ENCODE results near the gene PTPRO. TPM values are rescaled to one million over a fixed set of nuclear protein-coding genes. Genes with fewer than 3 reads are reported as not detected.

PTPRO gene
- total RNA-seq, 1 donor from 2014 or later, result 3.0 TPM

DNA sequence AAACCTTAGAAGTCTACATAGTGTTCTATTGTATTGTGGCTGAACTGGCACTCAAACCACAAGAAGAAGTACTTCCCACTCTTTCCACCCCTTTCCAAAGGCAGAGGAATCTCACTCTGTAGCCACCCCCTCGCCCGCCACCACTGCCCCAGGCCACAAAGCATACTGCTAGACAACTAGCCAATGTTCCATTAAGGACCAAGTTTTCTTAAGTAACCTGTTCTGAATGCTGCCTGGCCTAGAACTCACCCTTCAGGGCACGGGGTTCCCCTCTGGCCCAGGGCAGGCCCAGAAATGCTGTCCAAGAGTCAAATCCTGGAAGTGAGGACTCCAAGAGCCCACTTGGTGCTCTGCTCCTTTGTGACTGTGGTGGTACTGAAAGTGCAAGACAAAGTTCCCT is 15.7 kb upstream of the PTPRO start:
- peaks cover 12% of the 10 kb centered on the region for H3K9me3 Mint-ChIP-seq (ENCODE audit: low read depth)
- TF ChIP-seq, protein P1, sequence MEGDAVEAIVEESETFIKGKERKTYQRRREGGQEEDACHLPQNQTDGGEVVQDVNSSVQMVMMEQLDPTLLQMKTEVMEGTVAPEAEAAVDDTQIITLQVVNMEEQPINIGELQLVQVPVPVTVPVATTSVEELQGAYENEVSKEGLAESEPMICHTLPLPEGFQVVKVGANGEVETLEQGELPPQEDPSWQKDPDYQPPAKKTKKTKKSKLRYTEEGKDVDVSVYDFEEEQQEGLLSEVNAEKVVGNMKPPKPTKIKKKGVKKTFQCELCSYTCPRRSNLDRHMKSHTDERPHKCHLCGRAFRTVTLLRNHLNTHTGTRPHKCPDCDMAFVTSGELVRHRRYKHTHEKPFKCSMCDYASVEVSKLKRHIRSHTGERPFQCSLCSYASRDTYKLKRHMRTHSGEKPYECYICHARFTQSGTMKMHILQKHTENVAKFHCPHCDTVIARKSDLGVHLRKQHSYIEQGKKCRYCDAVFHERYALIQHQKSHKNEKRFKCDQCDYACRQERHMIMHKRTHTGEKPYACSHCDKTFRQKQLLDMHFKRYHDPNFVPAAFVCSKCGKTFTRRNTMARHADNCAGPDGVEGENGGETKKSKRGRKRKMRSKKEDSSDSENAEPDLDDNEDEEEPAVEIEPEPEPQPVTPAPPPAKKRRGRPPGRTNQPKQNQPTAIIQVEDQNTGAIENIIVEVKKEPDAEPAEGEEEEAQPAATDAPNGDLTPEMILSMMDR (IDR thresholded peaks at IDR 0.05), result no peak
- peak; percentile 36 for DNase-seq (ENCODE audit: low spot score)
- H3K36me3 Mint-ChIP-seq (ENCODE audit: low read depth), result no peaks in the 10 kb centered on the region
- H3K4me3 Mint-ChIP-seq (ENCODE audit: unreplicated experiment), result no peak overlapping the region
- no peaks in the 10 kb centered on the region for H3K4me1 Mint-ChIP-seq (ENCODE audit: low read depth)
- H3K27me3 Mint-ChIP-seq (ENCODE audit: low read depth), result peaks cover 27% of the 10 kb centered on the region
- no peak overlapping the region for H3K27ac Mint-ChIP-seq (ENCODE audit: unreplicated experiment)

DNA sequence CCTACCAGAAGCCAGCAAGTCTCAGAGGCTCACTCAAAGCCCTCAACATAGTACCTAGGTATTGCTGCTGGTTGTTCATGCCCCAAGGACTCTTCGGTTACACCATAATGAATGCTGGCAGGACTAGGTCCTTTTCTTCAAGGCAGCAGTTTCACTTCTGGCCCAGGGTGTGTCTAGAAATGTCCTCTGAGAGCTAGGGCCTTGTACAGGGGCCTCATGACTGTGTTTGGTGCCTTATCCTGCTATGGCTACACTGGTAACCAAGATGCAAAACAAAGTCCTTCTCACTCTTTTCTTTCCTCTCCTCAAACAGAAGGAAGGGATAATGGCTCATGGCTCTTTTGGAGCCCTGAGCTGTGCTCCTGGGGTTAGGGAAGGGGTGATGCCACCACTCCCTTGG is 15.2 kb upstream of the PTPRO start:
- peaks cover 28% of the 10 kb centered on the region for H3K27me3 Mint-ChIP-seq (ENCODE audit: low read depth)
- H3K9me3 Mint-ChIP-seq (ENCODE audit: low read depth), result peaks cover 12% of the 10 kb centered on the region

DNA sequence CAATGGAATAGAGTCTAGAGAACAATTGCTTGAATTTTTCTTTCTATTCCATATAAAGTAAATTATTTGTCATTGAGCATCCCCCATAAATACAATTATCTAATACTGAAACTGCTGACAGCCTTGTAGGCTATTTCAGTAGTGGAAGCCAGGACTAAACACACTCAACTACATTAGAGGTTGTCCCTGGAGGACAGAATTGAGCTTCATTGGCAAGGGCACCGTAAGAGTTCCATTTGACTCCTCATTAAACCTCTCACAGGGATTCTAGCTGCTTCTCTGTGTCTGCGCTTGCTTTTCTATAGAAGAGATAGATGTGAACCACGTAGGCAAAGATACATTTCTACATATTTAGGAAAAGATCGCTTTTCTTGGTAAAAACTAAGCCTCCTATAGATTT is 3.5 kb upstream of the PTPRO start:
- no peak for DNase-seq (ENCODE audit: low spot score)
- TF ChIP-seq, protein P1 (IDR thresholded peaks at IDR 0.05), result no peak
- Mint-ChIP-seq H3K4me3 (ENCODE audit: unreplicated experiment) (no peak overlapping the region), H3K36me3 (ENCODE audit: low read depth) (no peaks in the 10 kb centered on the region), H3K4me1 (ENCODE audit: low read depth) (peaks cover 16% of the 10 kb centered on the region), H3K27ac (ENCODE audit: unreplicated experiment) (no peak overlapping the region), H3K9me3 (ENCODE audit: low read depth) (no peaks in the 10 kb centered on the region), H3K27me3 (ENCODE audit: low read depth) (peaks cover 11% of the 10 kb centered on the region)

More for the DNA sequence above, 15.2 kb upstream of the PTPRO start:
- no peak for DNase-seq (ENCODE audit: low spot score)
- TF ChIP-seq, protein P1 (IDR thresholded peaks at IDR 0.05), result no peak
- H3K4me3 Mint-ChIP-seq (ENCODE audit: unreplicated experiment), result no peak overlapping the region
- H3K4me1 Mint-ChIP-seq (ENCODE audit: low read depth), result no peaks in the 10 kb centered on the region
- H3K36me3 Mint-ChIP-seq (ENCODE audit: low read depth), result no peaks in the 10 kb centered on the region
- H3K27ac Mint-ChIP-seq (ENCODE audit: unreplicated experiment), result no peak overlapping the region

DNA sequence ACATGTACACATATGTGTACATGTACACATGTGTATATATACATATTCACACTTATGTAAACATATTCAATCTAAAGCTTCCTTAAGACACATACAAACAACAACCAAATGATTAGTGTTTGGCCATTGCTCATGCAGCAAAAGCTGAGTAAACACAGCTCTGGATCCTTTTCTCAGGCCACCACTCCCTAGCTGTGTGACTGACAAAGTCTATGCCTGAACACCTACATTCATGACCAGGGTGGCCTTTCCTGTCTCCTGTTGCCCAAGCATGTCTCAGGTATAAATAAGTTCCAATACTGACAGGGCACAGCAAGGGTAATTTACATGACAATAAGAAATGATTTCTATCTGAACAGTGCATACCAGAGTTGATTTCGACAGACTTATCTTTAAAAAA is 1.4 kb upstream of the PTPRO start:
- Mint-ChIP-seq H3K27ac (ENCODE audit: unreplicated experiment) (no peak overlapping the region), H3K4me3 (ENCODE audit: unreplicated experiment) (no peak overlapping the region), H3K9me3 (ENCODE audit: low read depth) (no peaks in the 10 kb centered on the region), H3K27me3 (ENCODE audit: low read depth) (peaks cover 23% of the 10 kb centered on the region), H3K4me1 (ENCODE audit: low read depth) (peaks cover 16% of the 10 kb centered on the region), H3K36me3 (ENCODE audit: low read depth) (no peaks in the 10 kb centered on the region)
- TF ChIP-seq, protein P1 (IDR thresholded peaks at IDR 0.05), result no peak
- no peak for DNase-seq (ENCODE audit: low spot score)

DNA sequence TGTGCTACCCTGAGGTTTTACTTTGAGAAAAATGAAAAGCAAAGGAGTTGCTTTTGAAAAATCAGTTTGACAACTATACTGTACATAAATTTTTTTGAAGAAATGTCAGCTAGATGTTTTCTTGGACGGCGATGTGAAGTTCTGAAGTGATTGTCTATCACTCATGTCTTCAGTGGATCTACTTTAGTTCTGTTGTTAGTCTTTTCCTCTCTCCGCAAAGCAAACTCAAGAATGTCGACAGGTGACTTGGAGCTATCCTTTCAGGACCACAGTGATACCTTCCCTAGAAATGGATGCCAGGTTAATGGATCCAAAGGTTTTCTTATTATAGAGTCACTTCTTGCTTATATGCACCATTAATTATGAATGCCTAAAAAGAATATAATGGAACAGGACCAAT is 1.2 kb downstream of the PTPRO start:
- no peak for DNase-seq (ENCODE audit: low spot score)
- no peaks in the 10 kb centered on the region for H3K9me3 Mint-ChIP-seq (ENCODE audit: low read depth)
- H3K36me3 Mint-ChIP-seq (ENCODE audit: low read depth), result no peaks in the 10 kb centered on the region
- H3K27ac Mint-ChIP-seq (ENCODE audit: unreplicated experiment), result no peak overlapping the region
- peak overlapping the region; percentile 71 for H3K4me3 Mint-ChIP-seq (ENCODE audit: unreplicated experiment)
- peaks cover 16% of the 10 kb centered on the region for H3K4me1 Mint-ChIP-seq (ENCODE audit: low read depth)
- TF ChIP-seq, protein P1 (IDR thresholded peaks at IDR 0.05), result no peak
- peaks cover 33% of the 10 kb centered on the region for H3K27me3 Mint-ChIP-seq (ENCODE audit: low read depth)
